Parathyroid adenoma (tissue), 2 donors: Measurements from ENCODE around the gene PRRC1.

Source experiments
- H2AFZ ChIP-seq: fragments of 300-600 bp; sonication (generic); one replicate; pipeline ENCODE4 v1.7.0; 2017; ENCODE audit warnings: antibody characterized with exemption, mild to moderate bottlenecking
- H3K27ac ChIP-seq: fragments of 300-600 bp; sonication (generic); one replicate; pipeline ENCODE4 v1.7.0; 2017
- H3K27me3 ChIP-seq: fragments of 300-600 bp; sonication (generic); one replicate; pipeline ENCODE4 v1.7.0; 2017; ENCODE audit warnings: low read length; ENCODE audit not compliant: control insufficient read depth, insufficient read depth
- H3K36me3 ChIP-seq: fragments of 300-600 bp; sonication (generic); one replicate; pipeline ENCODE4 v1.7.0; 2017; ENCODE audit warnings: low read length; ENCODE audit not compliant: control insufficient read depth, insufficient read depth
- H3K4me1 ChIP-seq: fragments of 300-600 bp; sonication (generic); one replicate; pipeline ENCODE4 v1.7.0; 2017; ENCODE audit warnings: control low read depth
- H3K4me2 ChIP-seq: fragments of 300-600 bp; sonication (generic); one replicate; pipeline ENCODE4 v1.7.0; 2017; ENCODE audit warnings: low read length
- H3K4me3 ChIP-seq: fragments of 300-600 bp; sonication (generic); one replicate; pipeline ENCODE4 v1.7.0; 2017; ENCODE audit warnings: low read depth, low read length
- H3K79me2 ChIP-seq: fragments of 300-600 bp; sonication (generic); one replicate; pipeline ENCODE4 v1.7.0; 2017; ENCODE audit warnings: control low read depth
- H3K9ac ChIP-seq: fragments of 300-600 bp; sonication (generic); one replicate; pipeline ENCODE4 v1.7.0; 2017; ENCODE audit warnings: mild to moderate bottlenecking
- H3K9me3 ChIP-seq: fragments of 300-600 bp; sonication (generic); one replicate; pipeline ENCODE4 v1.7.0; 2017; ENCODE audit warnings: low read length; ENCODE audit not compliant: control insufficient read depth
- TF ChIP-seq, protein P1 (sequence below): fragments of 300-600 bp; sonication (generic); IDR thresholded peaks from one replicate; pipeline ENCODE4 v1.7.0; 2017; ENCODE audit warnings: antibody characterized with exemption, mild to moderate bottlenecking
- donor health status: primary hyperparathyroidism.

PRRC1 gene

DNA sequence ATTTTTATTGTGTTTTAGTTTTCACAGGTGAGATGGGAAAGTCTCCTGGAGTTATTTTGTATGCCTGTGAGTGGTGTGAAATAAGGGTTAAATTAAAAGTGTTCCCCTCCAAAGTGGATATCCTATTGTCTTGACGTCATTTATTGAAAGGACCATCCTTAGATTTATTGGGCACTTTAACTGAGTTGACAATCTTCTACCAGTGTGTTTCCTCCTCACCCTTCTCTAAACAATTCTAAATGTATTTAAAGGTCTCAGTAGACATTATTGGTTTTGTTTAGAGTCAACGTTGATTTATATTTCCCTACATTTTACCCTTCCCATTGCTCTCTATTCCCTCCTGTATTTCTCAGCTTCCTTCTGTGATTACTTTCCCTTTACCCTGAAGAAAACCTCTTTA lies 40.8 kb downstream of the PRRC1 start:
- Histone ChIP-seq H3K9ac (no peak overlapping the region), H3K4me1 (no peaks in the 10 kb centered on the region), H3K27ac (no peak overlapping the region), H2AFZ (no peak overlapping the region), H3K79me2 (no peaks in the 10 kb centered on the region), H3K4me3 (no peak overlapping the region), H3K27me3 (no peaks in the 10 kb centered on the region), H3K9me3 (no peaks in the 10 kb centered on the region), H3K36me3 (no peaks in the 10 kb centered on the region), H3K4me2 (no peak overlapping the region)
- TF ChIP-seq, protein P1, sequence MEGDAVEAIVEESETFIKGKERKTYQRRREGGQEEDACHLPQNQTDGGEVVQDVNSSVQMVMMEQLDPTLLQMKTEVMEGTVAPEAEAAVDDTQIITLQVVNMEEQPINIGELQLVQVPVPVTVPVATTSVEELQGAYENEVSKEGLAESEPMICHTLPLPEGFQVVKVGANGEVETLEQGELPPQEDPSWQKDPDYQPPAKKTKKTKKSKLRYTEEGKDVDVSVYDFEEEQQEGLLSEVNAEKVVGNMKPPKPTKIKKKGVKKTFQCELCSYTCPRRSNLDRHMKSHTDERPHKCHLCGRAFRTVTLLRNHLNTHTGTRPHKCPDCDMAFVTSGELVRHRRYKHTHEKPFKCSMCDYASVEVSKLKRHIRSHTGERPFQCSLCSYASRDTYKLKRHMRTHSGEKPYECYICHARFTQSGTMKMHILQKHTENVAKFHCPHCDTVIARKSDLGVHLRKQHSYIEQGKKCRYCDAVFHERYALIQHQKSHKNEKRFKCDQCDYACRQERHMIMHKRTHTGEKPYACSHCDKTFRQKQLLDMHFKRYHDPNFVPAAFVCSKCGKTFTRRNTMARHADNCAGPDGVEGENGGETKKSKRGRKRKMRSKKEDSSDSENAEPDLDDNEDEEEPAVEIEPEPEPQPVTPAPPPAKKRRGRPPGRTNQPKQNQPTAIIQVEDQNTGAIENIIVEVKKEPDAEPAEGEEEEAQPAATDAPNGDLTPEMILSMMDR: no peak

DNA sequence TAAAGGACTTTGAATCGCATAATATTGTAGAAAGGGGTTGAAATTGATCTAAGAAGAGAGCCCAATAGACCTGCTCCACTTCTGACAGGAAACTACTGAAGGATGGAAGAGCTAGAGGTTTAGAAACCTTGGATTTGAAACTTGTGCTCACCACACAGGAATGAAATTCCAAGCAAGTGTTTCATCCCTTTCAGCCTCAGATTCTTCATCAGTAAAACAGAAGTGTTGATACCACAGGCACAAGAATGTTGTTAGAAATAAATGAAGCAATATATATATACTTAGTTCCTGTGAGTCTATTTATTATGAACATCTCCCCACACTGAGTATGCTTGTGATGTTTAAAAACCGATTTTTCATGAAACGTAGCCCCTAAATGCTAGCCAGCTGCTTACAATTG lies 43.8 kb downstream of the PRRC1 start:
- Histone ChIP-seq H2AFZ (no peak overlapping the region), H3K27ac (no peak overlapping the region), H3K4me3 (no peak overlapping the region), H3K9me3 (no peaks in the 10 kb centered on the region), H3K27me3 (no peaks in the 10 kb centered on the region), H3K9ac (no peak overlapping the region), H3K79me2 (no peaks in the 10 kb centered on the region), H3K4me1 (no peaks in the 10 kb centered on the region), H3K4me2 (no peak overlapping the region), H3K36me3 (no peaks in the 10 kb centered on the region)
- TF ChIP-seq, protein P1: no peak

DNA sequence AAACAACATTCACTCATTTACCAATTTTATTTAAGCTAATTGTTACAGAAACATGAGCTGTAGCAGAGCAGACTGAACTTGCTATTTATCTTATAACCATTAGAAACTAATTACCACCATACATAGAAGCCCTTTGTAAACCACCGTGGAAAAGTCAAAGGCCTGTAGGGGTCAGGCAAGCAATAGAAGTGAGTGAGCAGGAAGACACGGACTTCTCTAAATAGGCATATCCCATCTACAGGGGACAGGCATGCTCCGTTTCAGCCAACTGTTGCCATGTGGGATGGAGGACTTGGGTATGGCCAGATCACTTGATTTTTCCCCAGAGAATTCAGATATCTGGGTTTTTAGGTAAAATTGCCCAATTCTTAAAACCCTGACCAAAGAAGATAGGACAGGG lies 44.8 kb downstream of the PRRC1 start:
- Histone ChIP-seq H3K9ac (no peak overlapping the region), H3K9me3 (no peaks in the 10 kb centered on the region), H3K36me3 (no peaks in the 10 kb centered on the region), H3K27ac (no peak overlapping the region), H3K4me2 (no peak overlapping the region), H3K4me3 (no peak overlapping the region), H2AFZ (no peak overlapping the region), H3K4me1 (no peaks in the 10 kb centered on the region), H3K27me3 (no peaks in the 10 kb centered on the region), H3K79me2 (no peaks in the 10 kb centered on the region)
- TF ChIP-seq, protein P1: no peak

- Histone ChIP-seq H3K36me3 (no peaks in the 10 kb centered on the region), H3K27me3 (no peaks in the 10 kb centered on the region), H3K4me1 (no peaks in the 10 kb centered on the region), H3K9me3 (no peaks in the 10 kb centered on the region), H3K27ac (no peak overlapping the region), H3K4me2 (no peak overlapping the region), H3K79me2 (no peaks in the 10 kb centered on the region), H3K4me3 (no peak overlapping the region), H2AFZ (no peak overlapping the region), H3K9ac (no peak overlapping the region)
- TF ChIP-seq, protein P1: no peak
These were observed 45.7 kb downstream of the PRRC1 start for GRCh38 chr5:127563136-127563535.

GRCh38 chr5:127564002-127564769 lies 46.7 kb downstream of the PRRC1 start:
- Histone ChIP-seq H3K4me3 (no peak overlapping the region), H3K4me2 (no peak overlapping the region), H3K79me2 (no peaks in the 10 kb centered on the region), H3K36me3 (no peaks in the 10 kb centered on the region), H3K4me1 (no peaks in the 10 kb centered on the region), H3K27ac (no peak overlapping the region), H3K9ac (no peak overlapping the region), H2AFZ (peak overlapping the region; percentile 44), H3K27me3 (no peaks in the 10 kb centered on the region), H3K9me3 (no peaks in the 10 kb centered on the region)
- TF ChIP-seq, protein P1: peak; percentile 63
